PC-9 (cell line): ENCODE measurements around the gene HNRNPM.

ENCODE experiments used
- CTCF ChIP-seq: fragments of 200-600 bp; sonication (generic); conservative IDR thresholded peaks from 2 replicates; pipeline ENCODE4 v1.6.1; 2017; ENCODE audit warnings: mixed run types, antibody characterized with exemption, mild to moderate bottlenecking, moderate library complexity
- EZH2 ChIP-seq: fragments of 200-600 bp; sonication (generic); IDR thresholded peaks from 2 replicates; pipeline ENCODE4 v1.8.0; 2017; ENCODE audit warnings: antibody characterized with exemption, low read depth

DNA sequence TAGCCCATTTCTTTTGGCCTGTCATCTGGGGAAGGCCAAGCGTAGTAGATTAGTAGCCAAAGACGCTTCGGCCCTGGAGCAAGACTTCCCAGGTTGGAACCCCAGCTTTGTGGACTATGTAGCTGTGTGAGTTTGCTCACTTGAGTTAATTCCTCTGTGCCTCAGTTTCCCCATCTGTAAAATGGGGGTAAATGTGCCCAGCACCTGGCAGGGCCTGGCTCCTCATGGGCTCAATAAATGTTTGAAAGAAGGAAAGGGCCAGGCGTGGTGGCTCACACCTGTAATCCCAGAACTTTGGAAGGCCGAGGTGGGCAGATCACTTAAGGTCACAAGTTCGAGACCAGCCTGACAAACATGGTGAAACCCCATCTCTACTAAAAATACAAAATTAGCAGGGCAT lies 14.9 kb upstream of the HNRNPM start:
- no peak for TF ChIP-seq CTCF
- TF ChIP-seq EZH2, result no peak
